GM23338 (cell line): ENCODE data around the gene SNX22. TPM values are rescaled to one million over a fixed set of nuclear protein-coding genes. Genes with fewer than 3 reads are reported as not detected.

ENCODE experiments used
- ATAC-seq: fragments of 200-7000 bp; cut with Tn5 transposase; 3 replicates; pipeline ENCODE4 v1.9.1; 2020
- DNase-seq: peaks from one replicate; pipeline ENCODE4 v3.0.0-alpha.2; 2015; ENCODE audit warnings: low spot score
- H2AFZ ChIP-seq: fragments of 200-600 bp; sonication (generic); 2 replicates; pipeline ENCODE4 v1.8.0; 2016; ENCODE audit warnings: antibody characterized with exemption, mild to moderate bottlenecking, moderate library complexity
- H3F3A ChIP-seq: fragments of 200-600 bp; sonication (generic); replicated peaks from 2 replicates; pipeline ENCODE4 v1.8.0; 2017; ENCODE audit warnings: antibody characterized with exemption, mixed run types, low read depth
- H3K27ac ChIP-seq: fragments of 200-600 bp; sonication (generic); 2 replicates; pipeline ENCODE4 v1.6.1; 2016; ENCODE audit warnings: low read depth
- H3K27me3 ChIP-seq: fragments of 200-600 bp; sonication (generic); 2 replicates; pipeline ENCODE4 v1.8.0; 2016; ENCODE audit warnings: mild to moderate bottlenecking, mixed run types, moderate library complexity; ENCODE audit not compliant: insufficient read depth
- H3K36me3 ChIP-seq: fragments of 200-600 bp; sonication (generic); 2 replicates; pipeline ENCODE4 v1.8.0; 2016; ENCODE audit warnings: mild to moderate bottlenecking; ENCODE audit not compliant: insufficient read depth
- H3K4me1 ChIP-seq: fragments of 200-600 bp; sonication (generic); 2 replicates; pipeline ENCODE4 v1.8.0; 2016; ENCODE audit warnings: mild to moderate bottlenecking, moderate library complexity; ENCODE audit not compliant: insufficient read depth
- H3K4me2 ChIP-seq: fragments of 200-600 bp; sonication (generic); 2 replicates; pipeline ENCODE4 v1.7.1; 2017; ENCODE audit warnings: mixed run types
- H3K4me3 ChIP-seq: fragments of 200-600 bp; sonication (generic); 2 replicates; pipeline ENCODE4 v1.6.1; 2016; ENCODE audit warnings: mixed run types
- H3K79me2 ChIP-seq: fragments of 200-600 bp; sonication (generic); replicated peaks from 2 replicates; pipeline ENCODE4 v1.8.0; 2017; ENCODE audit warnings: mild to moderate bottlenecking; ENCODE audit not compliant: insufficient read depth
- H3K9me2 ChIP-seq: fragments of 200-600 bp; sonication (generic); 2 replicates; pipeline ENCODE4 v1.8.0; 2017; ENCODE audit not compliant: insufficient read depth
- H4K20me1 ChIP-seq: fragments of 200-600 bp; sonication (generic); replicated peaks from 2 replicates; pipeline ENCODE4 v1.8.0; 2017; ENCODE audit warnings: mild to moderate bottlenecking; ENCODE audit not compliant: insufficient read depth
- H3K27ac Mint-ChIP-seq: 2 replicates; pipeline ENCODE4 v1.8.0; 2020; ENCODE audit warnings: inconsistent platforms, mild to moderate bottlenecking, moderate library complexity, mixed read lengths
- H3K27me3 Mint-ChIP-seq: 3 replicates; pipeline ENCODE4 v1.8.0; 2022; ENCODE audit warnings: low read depth, mild to moderate bottlenecking, moderate library complexity, mixed read lengths, inconsistent platforms; ENCODE audit not compliant: insufficient read depth, poor library complexity
- H3K36me3 Mint-ChIP-seq: 3 replicates; pipeline ENCODE4 v1.8.0; 2021; ENCODE audit warnings: low read depth, mild to moderate bottlenecking, inconsistent platforms, moderate library complexity, mixed read lengths
- H3K4me1 Mint-ChIP-seq: 3 replicates; pipeline ENCODE4 v1.8.0; 2020; ENCODE audit warnings: mild to moderate bottlenecking, inconsistent platforms, mixed read lengths
- H3K4me3 Mint-ChIP-seq: 3 replicates; pipeline ENCODE4 v1.8.0; 2021; ENCODE audit warnings: moderate library complexity, mild to moderate bottlenecking, inconsistent platforms, mixed read lengths
- H3K9me3 Mint-ChIP-seq: 3 replicates; pipeline ENCODE4 v1.8.0; 2020; ENCODE audit warnings: moderate library complexity, mild to moderate bottlenecking, inconsistent platforms, mixed read lengths
- CREB1 ChIP-seq: fragments of 250-450 bp; sonication (Bioruptor Pico); IDR thresholded peaks from 2 replicates; pipeline ENCODE4 v1.5.0; 2020; ENCODE audit warnings: low read depth, mild to moderate bottlenecking, moderate library complexity
- CTCF ChIP-seq, 2 experiments: fragments of 200-600 bp in 1 of 2; sonication (generic) in 1 of 2; conservative IDR thresholded peaks; 2 replicates each; pipeline versions ENCODE4 v1.5.1 to v1.6.1; 2016 to 2017; ENCODE audit warnings: antibody characterized with exemption in 2 of 2, low read depth in 2 of 2, mild to moderate bottlenecking in 2 of 2, moderate library complexity in 1 of 2
- ETS1 ChIP-seq: IDR thresholded peaks from 2 replicates; pipeline ENCODE4 v1.6.1; 2016; ENCODE audit warnings: antibody characterized with exemption
- EZH2 ChIP-seq: fragments of 200-600 bp; sonication (generic); IDR thresholded peaks from one replicate; pipeline ENCODE4 v1.8.0; 2017; ENCODE audit warnings: antibody characterized with exemption, mild to moderate bottlenecking, low read depth; ENCODE audit not compliant: unreplicated experiment
- EZH2phosphoT487 ChIP-seq: fragments of 200-600 bp; sonication (generic); IDR thresholded peaks from one replicate; pipeline ENCODE4 v1.8.1; 2018; ENCODE audit warnings: antibody characterized with exemption; ENCODE audit not compliant: unreplicated experiment
- JUNB ChIP-seq: IDR thresholded peaks from one replicate; pipeline ENCODE4 v1.6.1; 2016; ENCODE audit warnings: antibody characterized with exemption; ENCODE audit not compliant: unreplicated experiment
- NANOG ChIP-seq: IDR thresholded peaks from 2 replicates; pipeline ENCODE4 v1.6.1; 2016; ENCODE audit warnings: antibody characterized with exemption, borderline replicate concordance
- POLR2AphosphoS5 ChIP-seq: IDR thresholded peaks from 2 replicates; pipeline ENCODE4 v1.6.1; 2016; ENCODE audit warnings: antibody characterized with exemption, low read depth
- REST ChIP-seq: IDR thresholded peaks from one replicate; pipeline ENCODE4 v1.6.1; 2018; ENCODE audit warnings: antibody characterized with exemption; ENCODE audit not compliant: unreplicated experiment
- STAT1 ChIP-seq: IDR thresholded peaks from one replicate; pipeline ENCODE4 v1.6.1; 2016; ENCODE audit warnings: antibody characterized with exemption; ENCODE audit not compliant: unreplicated experiment
- ZNF114 ChIP-seq: fragments of 250-450 bp; sonication (Bioruptor Pico); IDR thresholded peaks from 2 replicates; pipeline ENCODE4 v1.5.0; 2020; ENCODE audit warnings: mild to moderate bottlenecking, moderate library complexity
- ZNF331 ChIP-seq: fragments of 250-450 bp; sonication (Bioruptor Pico); IDR thresholded peaks from 2 replicates; pipeline ENCODE4 v1.5.0; 2020; ENCODE audit warnings: low read depth, mild to moderate bottlenecking, moderate library complexity
- ZNF462 ChIP-seq: fragments of 250-450 bp; sonication (Bioruptor Pico); IDR thresholded peaks from 2 replicates; pipeline ENCODE4 v1.5.0; 2020; ENCODE audit warnings: mild to moderate bottlenecking, moderate library complexity
- polyA plus RNA-seq: library from polyadenylated mRNA; unstranded; fragments of >200 nt; fragmentation: Nextera tagmentation; extraction: Ambion mirVana; gene quantifications from 2 replicates; pipeline ENCODE4 v1.2.1, GENCODE V29; 2016
- total RNA-seq: library from RNA; depleted of rRNA; stranded (reverse); fragments of >200 nt; shearing (Covaris generic); gene quantifications from 2 replicates; pipeline ENCODE4 v1.2.3, GENCODE V29; 2014

The SNX22 gene
- total and polyA plus RNA-seq, 2 experiments from 2014 or later: 3.7 to 5.7 TPM

GRCh38 chr15:64149893-64150578 is 1.5 kb upstream of the SNX22 start:
- 0 out of 2 replicates have a peak, but pooled peaks cover 4% of the 10 kb centered on the region for H3K36me3 ChIP-seq
- no peaks in the 10 kb centered on the region for H3K9me2 ChIP-seq
- H4K20me1 ChIP-seq: no peaks in the 10 kb centered on the region; the same call in 1 of the 2 replicates
- peaks cover 10% of the 10 kb centered on the region for H3F3A ChIP-seq
- peaks cover 4% of the 10 kb centered on the region; the same call in 2 of the 3 replicates for H3K36me3 Mint-ChIP-seq
- H3K9me3 Mint-ChIP-seq: no peaks in the 10 kb centered on the region; the same call in 2 of the 3 replicates
- H3K4me1 ChIP-seq: peaks cover 13% of the 10 kb centered on the region
- H3K4me3 Mint-ChIP-seq: no peak overlapping the region; the same call in 2 of the 3 replicates
- H2AFZ ChIP-seq: 0 out of 2 replicates have a peak overlapping the region, but pooled peaks have one; percentile 1
- TF ChIP-seq ZNF114 (CRISPR knock-in tag): no peak
- no peak for TF ChIP-seq CTCF (conservative IDR thresholded peaks at IDR 0.05; ENCODE audit: low read depth in 2 of 2)
- TF ChIP-seq CREB1 (CRISPR knock-in tag): no peak
- TF ChIP-seq JUNB: no peak
- TF ChIP-seq REST: no peak
- no peak for TF ChIP-seq EZH2phosphoT487
- no peak for TF ChIP-seq ETS1
- no peak for TF ChIP-seq STAT1
- no peak for TF ChIP-seq POLR2AphosphoS5
- no peak for TF ChIP-seq NANOG
- TF ChIP-seq ZNF462: no peak
- TF ChIP-seq EZH2: no peak
- TF ChIP-seq ZNF331 (CRISPR knock-in tag): no peak
- ATAC-seq (no peak), DNase-seq (no peak)
- H3K27me3 Mint-ChIP-seq: peaks cover 22% of the 10 kb centered on the region
- no peak overlapping the region for H3K4me2 ChIP-seq
- no peak overlapping the region for H3K27ac Mint-ChIP-seq
- no peak overlapping the region for H3K4me3 ChIP-seq
- no peak overlapping the region for H3K27ac ChIP-seq
- peaks cover 18% of the 10 kb centered on the region for H3K4me1 Mint-ChIP-seq
- no peaks in the 10 kb centered on the region for H3K79me2 ChIP-seq
- peaks cover 18% of the 10 kb centered on the region for H3K27me3 ChIP-seq
